GM21360 (cell line): ENCODE data around the gene GJA4.

Experiments
- ATAC-seq: cut with Tn5 transposase; IDR thresholded peaks from one replicate; pipeline ENCODE4 v1.9.1; 2021; ENCODE audit warnings: mild to moderate bottlenecking, moderate library complexity; ENCODE audit not compliant: unreplicated experiment

Gene GJA4

GRCh38 chr1:34792868-34793727, at the start of gene GJA4:
Gene GJA4 (plus strand): TSS chr1:34792999. CDS start chr1:34794214, 1,215 bp downstream.
- ATAC-seq = no peak

DNA sequence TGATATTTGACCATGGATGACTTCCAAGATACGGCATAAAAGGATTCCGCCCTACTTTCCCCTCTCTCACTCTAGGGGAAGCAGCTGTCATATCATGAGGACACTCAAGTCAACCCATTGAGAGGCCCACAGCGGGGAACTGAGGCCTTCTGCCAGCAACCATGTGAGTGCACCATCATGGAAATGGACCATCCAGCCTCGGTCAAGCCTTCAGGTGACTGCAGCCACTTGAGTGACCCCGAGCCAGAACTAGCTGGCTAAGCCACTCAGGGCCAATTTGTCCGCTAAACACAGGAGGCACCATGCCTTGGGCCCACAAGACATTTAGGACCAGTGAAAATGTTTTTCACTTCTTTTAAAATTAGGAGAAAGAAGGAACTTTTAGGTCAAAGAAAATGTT, 49.0 kb upstream of the GJA4 start:
- no peak for ATAC-seq

DNA sequence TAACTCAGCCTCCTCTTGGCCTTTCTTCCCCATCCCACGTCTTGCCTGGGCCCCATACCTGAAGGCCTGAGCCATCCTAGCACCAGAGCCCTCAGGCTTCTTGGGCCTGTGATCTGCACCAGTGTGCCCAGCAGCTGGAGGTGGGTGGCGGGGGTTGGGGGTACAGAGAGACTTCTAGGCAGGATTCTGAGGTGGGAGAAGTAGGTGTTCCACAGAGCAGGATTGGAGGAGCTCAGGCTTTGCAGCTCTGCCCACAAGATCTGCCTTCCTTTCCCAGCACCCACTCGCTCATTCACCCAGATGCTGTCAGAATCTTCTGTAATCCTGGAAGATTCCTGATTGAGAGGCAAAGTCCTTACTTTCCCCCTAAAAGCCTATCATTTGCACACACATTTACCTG, 47.9 kb upstream of the GJA4 start:
- no peak for ATAC-seq

GRCh38 chr1:34745666-34746065, 47.1 kb upstream of the GJA4 start:
- no peak for ATAC-seq

DNA sequence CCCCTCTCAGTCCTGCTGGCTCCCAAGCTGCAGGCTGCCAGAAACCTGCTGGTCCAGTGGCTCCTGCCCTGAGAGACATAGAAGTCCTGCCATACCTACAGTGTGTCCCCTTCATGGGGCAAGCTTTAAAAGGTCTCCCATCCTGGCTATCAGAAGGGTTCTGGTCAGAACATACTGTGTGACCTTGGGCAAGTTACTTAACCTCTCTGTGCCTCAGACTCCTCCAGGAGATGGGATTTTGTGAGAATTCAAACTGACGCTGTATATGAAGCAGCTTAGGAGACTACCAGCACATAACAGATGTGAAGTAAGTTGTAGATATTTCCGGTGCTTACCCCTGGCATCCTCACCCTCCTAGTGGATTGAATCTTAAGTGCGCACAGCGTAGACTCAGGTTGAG, 46.7 kb upstream of the GJA4 start:
- ATAC-seq = no peak

DNA sequence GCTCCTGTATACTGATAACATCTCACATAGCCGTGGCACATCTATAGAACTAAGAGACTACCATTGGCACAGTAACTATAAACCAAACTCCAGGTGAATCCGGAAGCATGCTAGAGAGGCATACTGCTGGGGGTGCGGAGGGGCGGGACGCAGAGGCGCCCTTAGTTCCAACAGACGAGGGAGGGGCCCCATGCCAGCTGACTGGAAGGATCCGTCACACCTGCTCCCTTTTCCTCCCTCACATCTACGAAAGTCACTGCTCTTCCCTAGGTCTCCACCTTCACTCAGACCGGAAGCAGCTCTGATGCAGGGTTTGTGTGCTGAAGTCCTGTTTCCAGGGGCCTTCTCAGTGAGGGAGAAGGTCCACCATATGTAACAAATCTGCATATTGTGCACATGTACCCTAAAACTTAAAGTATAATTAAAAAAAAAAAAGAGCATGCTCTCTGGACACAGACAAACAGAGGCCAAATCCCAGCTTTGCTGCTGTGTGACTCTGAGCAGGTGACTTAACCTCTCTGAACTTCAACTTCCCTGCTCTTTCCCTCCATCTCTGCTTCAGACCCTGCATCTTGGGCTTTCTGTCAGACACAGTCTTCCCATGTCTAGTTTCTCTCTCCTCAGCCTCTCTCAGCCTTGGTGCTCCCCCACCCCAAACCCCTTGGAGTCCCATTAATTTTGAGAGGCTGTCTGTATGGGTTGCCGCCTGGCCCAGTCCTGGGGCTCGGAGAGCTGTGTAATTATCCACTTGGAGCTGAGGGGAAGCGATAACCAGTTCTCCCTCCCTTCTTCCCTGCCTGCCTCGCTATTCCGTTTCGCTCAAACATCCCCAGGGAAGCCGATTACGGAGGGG, 45.8 kb upstream of the GJA4 start:
- ATAC-seq = no peak

- ATAC-seq = no peak
Observed at GRCh38 chr1:34747638-34747941, 45.2 kb upstream of the GJA4 start.

DNA sequence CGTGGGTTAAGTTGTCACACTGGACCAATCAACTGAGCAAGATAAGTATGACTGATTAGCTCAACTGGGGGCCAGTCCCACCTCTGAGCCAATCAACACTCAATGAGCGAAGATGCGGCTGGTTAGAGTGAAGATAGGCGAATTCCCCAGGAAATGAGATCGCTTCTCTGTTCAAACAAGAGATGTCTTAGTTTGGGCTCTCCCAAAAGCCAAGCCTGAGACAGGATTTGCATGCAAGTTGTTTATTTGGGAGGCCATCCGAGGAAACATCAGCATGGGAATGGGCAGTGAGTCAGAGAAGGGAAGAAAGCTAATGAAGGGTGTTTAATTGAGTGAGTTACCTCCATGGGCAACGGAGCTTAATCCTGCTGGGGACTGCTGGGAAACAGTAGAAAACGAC, 42.8 kb upstream of the GJA4 start:
- no peak for ATAC-seq

DNA sequence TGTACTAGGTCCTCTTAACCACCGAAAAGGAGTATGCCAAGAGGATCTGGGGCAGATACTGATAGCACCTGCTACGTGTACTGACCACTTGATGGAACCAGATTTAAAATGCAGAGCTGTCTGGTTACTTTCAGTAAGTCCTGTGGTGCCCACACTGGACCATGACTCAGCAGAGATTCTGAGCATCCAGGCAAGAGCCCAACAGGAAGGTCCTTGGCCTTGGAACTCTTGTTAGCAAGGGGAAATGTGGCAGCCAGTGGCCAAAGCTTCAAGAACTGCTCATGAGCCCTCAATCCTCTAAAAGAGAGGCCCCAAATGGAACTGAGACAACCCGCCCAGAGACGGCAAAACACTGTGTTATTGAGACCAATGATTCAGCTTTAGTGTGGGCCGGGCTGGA, 42.2 kb upstream of the GJA4 start:
- no peak for ATAC-seq

- no peak for ATAC-seq
Observed at GRCh38 chr1:34753163-34753562, 39.6 kb upstream of the GJA4 start.

DNA sequence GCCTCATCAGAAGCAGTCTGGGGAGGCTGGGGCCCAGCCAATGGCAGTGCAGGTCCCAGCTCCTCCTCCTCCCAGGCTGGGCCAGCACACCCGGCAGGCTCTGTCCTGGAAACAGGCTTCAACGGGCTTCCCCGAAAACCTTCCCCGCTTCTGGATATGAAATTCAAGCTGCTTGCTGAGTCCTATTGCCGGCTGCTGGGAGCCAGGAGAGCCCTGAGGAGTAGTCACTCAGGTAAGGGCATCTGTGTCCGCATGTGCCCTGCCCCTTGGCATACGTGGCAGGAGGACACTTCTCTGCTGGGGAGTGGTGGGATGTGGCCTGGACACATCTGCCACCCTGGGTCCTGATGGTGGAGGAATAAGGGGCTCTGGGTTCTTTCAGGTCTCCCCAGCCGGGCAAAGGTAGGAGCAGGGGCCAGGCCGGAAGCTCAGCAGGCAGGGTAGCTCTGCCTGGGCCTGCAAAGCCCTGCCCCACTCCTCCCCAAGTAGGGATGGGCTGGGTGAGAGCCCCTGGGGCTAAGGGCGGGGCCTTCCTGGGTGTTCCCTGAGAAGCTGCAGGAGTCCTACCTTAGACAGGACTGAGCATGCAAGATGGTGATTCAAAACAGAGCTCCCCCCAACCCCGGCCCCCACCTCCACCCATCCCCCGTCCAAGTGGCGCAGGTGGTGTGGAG, 37.7 kb upstream of the GJA4 start, which contains the start of gene GJB5:
Gene GJB5, plus strand, starts transcription at position 84 of the 674 bp plus-strand sequence. CDS start 2,284 bp downstream, outside the sequence.
- ATAC-seq = no peak

GRCh38 chr1:34755961-34756360, 36.8 kb upstream of the GJA4 start:
- ATAC-seq = no peak

DNA sequence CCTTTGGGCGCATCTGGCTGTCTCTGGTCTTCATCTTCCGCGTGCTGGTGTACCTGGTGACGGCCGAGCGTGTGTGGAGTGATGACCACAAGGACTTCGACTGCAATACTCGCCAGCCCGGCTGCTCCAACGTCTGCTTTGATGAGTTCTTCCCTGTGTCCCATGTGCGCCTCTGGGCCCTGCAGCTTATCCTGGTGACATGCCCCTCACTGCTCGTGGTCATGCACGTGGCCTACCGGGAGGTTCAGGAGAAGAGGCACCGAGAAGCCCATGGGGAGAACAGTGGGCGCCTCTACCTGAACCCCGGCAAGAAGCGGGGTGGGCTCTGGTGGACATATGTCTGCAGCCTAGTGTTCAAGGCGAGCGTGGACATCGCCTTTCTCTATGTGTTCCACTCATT, 35.4 kb upstream of the GJA4 start:
- ATAC-seq = no peak

DNA sequence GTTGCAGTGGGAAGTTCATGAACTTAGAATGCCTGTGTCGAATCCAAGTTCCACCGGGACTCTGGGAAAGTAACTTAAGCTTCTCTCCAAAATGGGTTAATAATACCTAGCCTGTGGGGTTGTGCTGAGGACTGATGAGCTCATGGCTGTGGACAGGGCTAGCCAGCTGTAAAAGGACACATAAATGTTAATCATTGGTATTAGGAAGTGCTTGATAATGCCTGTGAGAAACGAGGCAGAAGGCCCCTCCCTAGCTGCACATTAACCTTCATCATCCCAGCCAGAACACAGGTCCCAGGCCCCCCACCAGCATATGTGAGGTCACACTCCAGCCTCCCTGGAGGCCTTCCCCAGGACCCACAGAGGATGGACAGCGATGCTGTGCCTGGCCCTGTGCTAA, 34.0 kb upstream of the GJA4 start:
- no peak for ATAC-seq

GRCh38 chr1:34759503-34760357, 33.1 kb upstream of the GJA4 start, which contains the start of gene GJB4:
Gene GJB4 (plus strand): TSS chr1:34759740. CDS start chr1:34761255, 1,515 bp downstream.
- ATAC-seq = no peak

DNA sequence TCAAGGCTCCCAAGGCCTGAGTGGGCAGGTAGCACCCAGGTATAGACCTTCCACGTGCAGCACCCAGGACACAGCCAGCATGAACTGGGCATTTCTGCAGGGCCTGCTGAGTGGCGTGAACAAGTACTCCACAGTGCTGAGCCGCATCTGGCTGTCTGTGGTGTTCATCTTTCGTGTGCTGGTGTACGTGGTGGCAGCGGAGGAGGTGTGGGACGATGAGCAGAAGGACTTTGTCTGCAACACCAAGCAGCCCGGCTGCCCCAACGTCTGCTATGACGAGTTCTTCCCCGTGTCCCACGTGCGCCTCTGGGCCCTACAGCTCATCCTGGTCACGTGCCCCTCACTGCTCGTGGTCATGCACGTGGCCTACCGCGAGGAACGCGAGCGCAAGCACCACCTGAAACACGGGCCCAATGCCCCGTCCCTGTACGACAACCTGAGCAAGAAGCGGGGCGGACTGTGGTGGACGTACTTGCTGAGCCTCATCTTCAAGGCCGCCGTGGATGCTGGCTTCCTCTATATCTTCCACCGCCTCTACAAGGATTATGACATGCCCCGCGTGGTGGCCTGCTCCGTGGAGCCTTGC, 31.5 kb upstream of the GJA4 start:
- ATAC-seq = no peak

DNA sequence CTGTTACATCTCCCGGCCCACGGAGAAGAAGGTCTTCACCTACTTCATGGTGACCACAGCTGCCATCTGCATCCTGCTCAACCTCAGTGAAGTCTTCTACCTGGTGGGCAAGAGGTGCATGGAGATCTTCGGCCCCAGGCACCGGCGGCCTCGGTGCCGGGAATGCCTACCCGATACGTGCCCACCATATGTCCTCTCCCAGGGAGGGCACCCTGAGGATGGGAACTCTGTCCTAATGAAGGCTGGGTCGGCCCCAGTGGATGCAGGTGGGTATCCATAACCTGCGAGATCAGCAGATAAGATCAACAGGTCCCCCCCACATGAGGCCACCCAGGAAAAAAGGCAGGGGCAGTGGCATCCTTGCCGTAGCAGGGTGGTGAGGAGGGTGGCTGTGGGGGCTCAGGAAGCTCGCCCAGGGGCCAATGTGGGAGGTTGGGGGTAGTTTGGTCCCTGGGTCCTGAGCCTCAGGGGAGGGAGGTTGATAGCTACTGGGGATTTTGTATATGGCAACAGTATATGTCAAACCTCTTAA, 31.0 kb upstream of the GJA4 start:
- no peak for ATAC-seq

GRCh38 chr1:34762474-34763141, 30.2 kb upstream of the GJA4 start:
- ATAC-seq = no peak

DNA sequence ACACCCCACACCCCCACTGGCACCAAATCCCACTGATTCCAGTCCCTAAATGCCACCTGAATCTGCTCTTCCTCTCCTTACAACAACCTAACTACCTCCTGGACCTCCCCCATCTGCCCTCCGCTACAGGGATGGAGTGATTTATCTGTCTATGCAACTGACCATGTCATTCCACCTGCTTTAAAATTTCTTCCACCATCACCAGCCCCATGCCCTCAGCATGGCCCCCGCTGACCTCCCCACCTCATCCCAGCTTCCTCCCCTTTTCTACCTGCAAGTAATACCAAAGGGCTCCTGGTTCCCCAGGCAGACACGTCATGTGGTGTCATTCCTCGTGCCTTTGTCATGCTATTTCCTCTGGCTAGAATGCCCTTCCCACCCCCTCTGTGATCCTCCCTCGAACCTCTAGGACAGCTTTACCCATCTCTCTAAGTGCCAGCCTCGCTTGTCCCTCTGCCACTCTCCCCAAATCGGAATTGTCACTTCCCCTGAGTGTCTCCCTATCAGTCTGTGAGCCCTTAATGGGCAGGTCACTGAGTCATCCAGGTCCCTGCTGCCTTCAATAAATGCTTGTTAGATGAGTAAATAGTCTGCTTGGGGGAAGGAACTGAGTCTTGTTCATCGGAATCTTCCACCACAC, 29.5 kb upstream of the GJA4 start:
- ATAC-seq = no peak
